Measurements from ENCODE around the gene PCDHGC4. TPM values are rescaled to one million over a fixed set of nuclear protein-coding genes. Genes with fewer than 3 reads are reported as not detected.

The PCDHGC4 gene
- total and polyA plus RNA-seq, 2 of the 8 experiments (the other 6 are each of a cell fraction or from before 2014, with no cell fraction given): 2.1 to 2.4 TPM

GRCh38 chr5:141501761-141502160, 16.9 kb downstream of the PCDHGC4 start:
- H3K4me3 ChIP-seq (ENCODE audit: extremely low read depth in 1 of 4, insufficient read depth in 2 of 4, low read depth in 3 of 4, low read length in 4 of 4): no peak overlapping the region
- no peak overlapping the region for H2AK5ac ChIP-seq (ENCODE audit: low read depth, low read length)
- no peaks in the 10 kb centered on the region for H4K20me1 ChIP-seq (replicated peaks in 1 of 2; ENCODE audit: control insufficient read depth in 1 of 2, insufficient read depth in 2 of 2, low read length in 2 of 2)
- TF ChIP-seq RXRA (IDR thresholded peaks at IDR 0.05; ENCODE audit: insufficient read depth, low read depth, low read length) (no peak), EZH2 (IDR thresholded peaks at IDR 0.05; ENCODE audit: low read depth, low read length, severe bottlenecking) (no peak), NRF1 (IDR thresholded peaks at IDR 0.05; ENCODE audit: low read depth, low read length) (no peak), HDAC2 (IDR thresholded peaks at IDR 0.05; ENCODE audit: borderline replicate concordance in 1 of 2, low read depth in 2 of 2, low read length in 2 of 2) (no peak), RAD21 (IDR thresholded peaks at IDR 0.05 in 1 of 2, conservative IDR thresholded peaks at IDR 0.05 in 1 of 2; ENCODE audit: low read depth in 2 of 2, low read length in 2 of 2) (no peak), CBX8 (IDR thresholded peaks at IDR 0.05; ENCODE audit: borderline replicate concordance, low read depth, low read length) (no peak), PHF8 (conservative IDR thresholded peaks at IDR 0.05; ENCODE audit: low read depth, low read length) (no peak)
- TF ChIP-seq, protein P1, sequence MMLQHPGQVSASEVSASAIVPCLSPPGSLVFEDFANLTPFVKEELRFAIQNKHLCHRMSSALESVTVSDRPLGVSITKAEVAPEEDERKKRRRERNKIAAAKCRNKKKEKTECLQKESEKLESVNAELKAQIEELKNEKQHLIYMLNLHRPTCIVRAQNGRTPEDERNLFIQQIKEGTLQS (IDR thresholded peaks at IDR 0.05; ENCODE audit: insufficient read depth, low read depth, low read length): no peak
- H2BK20ac ChIP-seq (ENCODE audit: low read length): no peak overlapping the region
- H3K27ac ChIP-seq (ENCODE audit: low read depth, low read length): no peak overlapping the region
- no peak overlapping the region for H3K56ac ChIP-seq (replicated peaks; ENCODE audit: insufficient read length, low read depth, low read length)
- H3K4me2 ChIP-seq (ENCODE audit: insufficient read depth in 1 of 2, low read depth in 2 of 2, low read length in 2 of 2): no peak overlapping the region
- H3K36me3 ChIP-seq (ENCODE audit: control insufficient read depth in 2 of 4, insufficient read depth in 4 of 4, low read length in 3 of 4): 0 out of 8 replicates have a peak, but pooled peaks cover 0 to 1% (median 0%) of the 10 kb centered on the region in 4 experiments
- no peak overlapping the region for H3K14ac ChIP-seq (ENCODE audit: insufficient read length)
- no peak overlapping the region for H3K4ac ChIP-seq (replicated peaks; ENCODE audit: insufficient read length, low read depth, low read length)
- H3K9ac ChIP-seq (replicated peaks in 1 of 4; ENCODE audit: extremely low read depth in 1 of 4, low read depth in 3 of 4, low read length in 3 of 4): no peak overlapping the region
- FAIRE-seq (no peak), DNase-seq (ENCODE audit: low read depth in 1 of 2, low spot score in 2 of 2) (no peak)
- H4K91ac ChIP-seq (replicated peaks; ENCODE audit: insufficient read length, low read length): no peak overlapping the region
- no peaks in the 10 kb centered on the region for H3K79me1 ChIP-seq (ENCODE audit: low read depth, low read length)
- no peak overlapping the region for H2BK15ac ChIP-seq (ENCODE audit: low read length)
- no peaks in the 10 kb centered on the region; the same call in 1 of the 2 replicates for H3K23me2 ChIP-seq (ENCODE audit: low read depth, low read length)
- no peak overlapping the region for H4K5ac ChIP-seq (ENCODE audit: insufficient read length, low read depth, low read length)
- no peak overlapping the region for H2BK12ac ChIP-seq (ENCODE audit: low read depth, low read length)
- H3K18ac ChIP-seq (ENCODE audit: extremely low read depth, low read length): no peak overlapping the region
- ChIA-PET POLR2A (ENCODE audit: partially characterized antibody) (interaction anchor here (1.0 kb wide), 1 partner anchor 13 kb away, joined by 4 read pairs; the partner anchor contains the start of gene PCDHGC5), CTCF (ENCODE audit: partially characterized antibody) (interaction anchor here (0.8 to 50.9 kb wide), 10 partner anchors 10 to 284 kb away, joined by 3 to 1236 read pairs (median 6); partner anchors contain the start of genes PCDHGA10, PCDHGA11, PCDHGA9 and PCDHGB6)
- H2BK120ac ChIP-seq (replicated peaks; ENCODE audit: low read depth, low read length): no peak overlapping the region
- no peaks in the 10 kb centered on the region; a peak in 1 of 7 replicates for H3K4me1 ChIP-seq (replicated peaks in 1 of 4; ENCODE audit: control insufficient read depth in 3 of 4, insufficient read depth in 4 of 4, low read length in 3 of 4)
- H3K23ac ChIP-seq (ENCODE audit: insufficient read length): no peak overlapping the region
- H2AFZ ChIP-seq (ENCODE audit: low read length): no peak overlapping the region
- no peak overlapping the region for H4K8ac ChIP-seq (ENCODE audit: extremely low read depth, insufficient read depth, low read length)
- no peak overlapping the region for H2BK5ac ChIP-seq (ENCODE audit: low read depth, low read length)
- H3K27me3 ChIP-seq (replicated peaks in 1 of 4; ENCODE audit: control insufficient read depth in 3 of 4, extremely low read depth in 1 of 4, insufficient read depth in 3 of 4, low read length in 3 of 4): no peaks in the 10 kb centered on the region
- H3K9me3 ChIP-seq (ENCODE audit: insufficient read depth in 2 of 2, low read depth in 1 of 2, low read length in 1 of 2): no peaks in the 10 kb centered on the region
- WGBS, 2 experiments (ENCODE audit: extremely low coverage in 1 of 2, insufficient coverage in 1 of 2, insufficient read length in 1 of 2, insufficient replicate concordance in 2 of 2, low coverage in 1 of 2, low lambda C conversion rate in 2 of 2, missing lambda C conversion rate in 1 of 2): 81% methylated on average over 7 of the region's 7 CpGs; no CpG with 5 or more reads in 1 of the 2 experiments
- H3K79me2 ChIP-seq (ENCODE audit: control insufficient read depth in 1 of 2, insufficient read depth in 2 of 2, low read length in 2 of 2): no peaks in the 10 kb centered on the region
